EL (cell line): ENCODE measurements around the gene C11orf87.
A peak's percentile ranks its signal among the peaks of the same experiment; 100 is the strongest.

Experiments used
- DNase-seq: peaks from one replicate; pipeline ENCODE4 v3.0.0-alpha.2; 2016

Gene C11orf87

GRCh38 chr11:109421981-109422869 lies at the start of gene C11orf87:
TSS of gene C11orf87 (plus strand) at chr11:109422190. CDS start at chr11:109423634, 1,444 bp downstream.
- DNase-seq = peak; percentile 38

- DNase-seq = no peak
These were observed 48.0 kb upstream of the C11orf87 start for GRCh38 chr11:109374032-109374431.

GRCh38 chr11:109374441-109374840 lies 47.5 kb upstream of the C11orf87 start:
- DNase-seq = no peak

GRCh38 chr11:109377039-109377742 lies 44.8 kb upstream of the C11orf87 start:
- no peak for DNase-seq

- no peak for DNase-seq
These were observed 44.0 kb upstream of the C11orf87 start for GRCh38 chr11:109378034-109378433.

GRCh38 chr11:109383306-109383705 lies 38.7 kb upstream of the C11orf87 start:
- DNase-seq = no peak

GRCh38 chr11:109384873-109385272 lies 37.1 kb upstream of the C11orf87 start:
- no peak for DNase-seq

GRCh38 chr11:109388982-109389381 lies 33.0 kb upstream of the C11orf87 start:
- no peak for DNase-seq

GRCh38 chr11:109390752-109391151 lies 31.2 kb upstream of the C11orf87 start:
- no peak for DNase-seq

GRCh38 chr11:109401545-109401944 lies 20.4 kb upstream of the C11orf87 start:
- DNase-seq = peak; percentile 34

- DNase-seq = peak; percentile 68
These were observed 16.3 kb upstream of the C11orf87 start for GRCh38 chr11:109405671-109406070.

- no peak for DNase-seq
These were observed 5.4 kb upstream of the C11orf87 start for GRCh38 chr11:109416601-109417000.

GRCh38 chr11:109422870-109423465 lies 978 bp downstream of the C11orf87 start:
- peak; percentile 54 for DNase-seq

GRCh38 chr11:109423466-109424190 lies 1.6 kb downstream of the C11orf87 start:
- no peak for DNase-seq

GRCh38 chr11:109424901-109425300 lies 2.9 kb downstream of the C11orf87 start:
- no peak for DNase-seq

- DNase-seq = peak; percentile 21
These were observed 3.6 kb downstream of the C11orf87 start for GRCh38 chr11:109425554-109425953.

- peak; percentile 39 for DNase-seq
These were observed 4.7 kb downstream of the C11orf87 start for GRCh38 chr11:109426442-109427240.

- DNase-seq = peak; percentile 85
These were observed 10.1 kb downstream of the C11orf87 start for GRCh38 chr11:109432105-109432504.

GRCh38 chr11:109433753-109434256 lies 11.8 kb downstream of the C11orf87 start:
- no peak for DNase-seq

GRCh38 chr11:109435121-109435742 lies 13.2 kb downstream of the C11orf87 start:
- no peak for DNase-seq

GRCh38 chr11:109439684-109440083 lies 17.7 kb downstream of the C11orf87 start:
- DNase-seq = no peak
